UCSD-AML1 (cell line): Measurements from ENCODE around the gene HEPACAM.

Experiments
- DNase-seq: peaks from one replicate; lab custom pipeline; 2025; ENCODE audit not compliant: unreplicated experiment; lab: John Stamatoyannopoulos, UW

HEPACAM gene

GRCh38 chr11:124886978-124887666, 48.7 kb downstream of the HEPACAM start:
- no peak for DNase-seq

GRCh38 chr11:124886476-124886875, 49.4 kb downstream of the HEPACAM start:
- no peak for DNase-seq

GRCh38 chr11:124884869-124885479, 50.9 kb downstream of the HEPACAM start:
- no peak for DNase-seq

GRCh38 chr11:124884340-124884739, 51.5 kb downstream of the HEPACAM start:
- no peak for DNase-seq

- no peak for DNase-seq
Measured at GRCh38 chr11:124882339-124883071, 53.3 kb downstream of the HEPACAM start.

GRCh38 chr11:124880958-124881357, 54.9 kb downstream of the HEPACAM start:
- no peak for DNase-seq

- peak; percentile 55 for DNase-seq
Measured at GRCh38 chr11:124880290-124880611, 55.6 kb downstream of the HEPACAM start.

- DNase-seq, result no peak
Measured at GRCh38 chr11:124879493-124880289, 56.2 kb downstream of the HEPACAM start.

- no peak for DNase-seq
Measured at GRCh38 chr11:124878759-124879492, 56.9 kb downstream of the HEPACAM start.

GRCh38 chr11:124877910-124878758, 57.7 kb downstream of the HEPACAM start:
- no peak for DNase-seq

GRCh38 chr11:124877631-124877909, 58.3 kb downstream of the HEPACAM start:
- no peak for DNase-seq

- DNase-seq, result no peak
Measured at GRCh38 chr11:124876818-124877630, 58.8 kb downstream of the HEPACAM start.

- DNase-seq, result peak; percentile 87
Measured at GRCh38 chr11:124875943-124876817, 59.7 kb downstream of the HEPACAM start.

- DNase-seq, result no peak
Measured at GRCh38 chr11:124875401-124875800, 60.4 kb downstream of the HEPACAM start.

- no peak for DNase-seq
Measured at GRCh38 chr11:124874571-124875255, 61.1 kb downstream of the HEPACAM start.

- DNase-seq, result no peak
Measured at GRCh38 chr11:124873951-124874350, 61.9 kb downstream of the HEPACAM start.

GRCh38 chr11:124872741-124873140, 63.1 kb downstream of the HEPACAM start:
- DNase-seq, result no peak

GRCh38 chr11:124872280-124872679, 63.6 kb downstream of the HEPACAM start:
- DNase-seq, result no peak
